ENCODE results near the gene ZXDA. TPM values are rescaled to one million over a fixed set of nuclear protein-coding genes. Genes with fewer than 3 reads are reported as not detected.

The ZXDA gene
- total and polyA plus RNA-seq, 11 donors: 0.53 to 6.3 (median 5.2) TPM

DNA sequence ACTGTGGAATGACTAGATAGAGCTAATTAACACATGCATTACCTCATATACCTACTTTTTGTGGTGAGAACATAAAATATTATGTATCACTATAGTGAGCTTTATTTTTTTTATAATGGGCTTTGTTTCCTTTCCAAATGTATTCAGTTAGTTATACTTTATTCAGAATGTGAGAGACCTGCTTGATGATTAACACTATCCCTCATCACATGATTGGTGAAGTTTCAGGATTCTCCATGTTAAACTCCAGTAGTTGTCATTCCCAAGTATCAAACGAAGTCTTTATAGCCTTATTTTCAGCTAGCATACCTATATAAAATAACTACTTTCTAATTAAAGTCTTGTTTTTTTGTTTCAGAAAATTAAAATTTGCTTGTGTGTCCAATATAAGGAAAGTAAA is 8.8 kb downstream of the ZXDA start:
- Histone ChIP-seq H3K36me3 (no peaks in the 10 kb centered on the region), H3K4me1 (peaks cover 0 to 61% (median 10%) of the 10 kb centered on the region in 12 donors), H3K9me3 (no peaks in the 10 kb centered on the region), H3K27me3 (peaks cover 0 to 3% (median 0%) of the 10 kb centered on the region in 9 donors), H3K27ac (peak overlapping the region in 9 of 12 donors; percentile 1 to 82 (median 61)), H3K4me3 (no peak overlapping the region)
- ATAC-seq: no peak
- no peak for TF ChIP-seq CTCF (IDR thresholded peaks at IDR 0.05)
- intact Hi-C loops (cut with DNase I): loop anchor here in 1 of 10 donors (10.0 kb wide), 1 partner anchor 1157 kb away; no protein-coding TSS in a partner anchor
- WGBS, 4 donors: 35 to 81% (median 61%) methylated on average over 1 of the region's 1 CpG
- no peak for DNase-seq

- 5 to 21% (median 17%) methylated on average over 4 of the region's 4 CpGs for WGBS, 4 donors
- ATAC-seq (peak; percentile 64 to 82 (median 74)), DNase-seq (peak in 1 of 5 donors; percentile 25)
- Histone ChIP-seq H3K4me1 (peaks cover 0 to 57% (median 8%) of the 10 kb centered on the region in 12 donors), H3K4me3 (peak overlapping the region in 8 of 12 donors; percentile 3 to 39 (median 16)), H3K27ac (peak overlapping the region; percentile 1 to 82 (median 54)), H3K9me3 (peaks cover 0 to 4% (median 0%) of the 10 kb centered on the region in 12 donors), H3K27me3 (peaks cover 0 to 3% (median 0%) of the 10 kb centered on the region in 9 donors), H3K36me3 (no peaks in the 10 kb centered on the region)
- TF ChIP-seq CTCF (IDR thresholded peaks at IDR 0.05) (no peak), POLR2A (IDR thresholded peaks at IDR 0.05) (no peak)
- intact Hi-C loops (cut with DNase I): loop anchor here in 1 of 10 donors (10.0 kb wide), 1 partner anchor 1156 kb away; no protein-coding TSS in a partner anchor
These were observed 9.3 kb downstream of the ZXDA start for GRCh38 chrX:57900975-57901374.

DNA sequence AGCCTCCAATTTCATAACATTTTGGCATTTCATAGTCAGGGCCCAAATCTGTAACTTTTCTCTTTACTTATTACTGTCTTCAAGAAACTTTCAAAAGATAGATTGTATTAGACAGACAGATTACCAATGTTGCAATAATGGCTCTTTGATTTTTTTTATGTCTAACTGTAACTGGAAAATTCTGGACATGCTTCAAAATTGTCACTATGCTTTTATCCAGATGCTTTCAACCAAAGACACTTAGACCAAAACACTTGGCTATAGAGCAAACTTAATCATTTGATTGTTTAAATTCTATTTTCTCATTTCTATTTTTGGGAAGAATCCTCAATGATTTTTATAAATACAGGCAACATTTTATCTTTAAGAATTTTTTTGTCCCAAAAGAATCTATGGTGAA is 10.4 kb downstream of the ZXDA start:
- DNase-seq (no peak), ATAC-seq (no peak)
- Histone ChIP-seq H3K4me3 (no peak overlapping the region), H3K9me3 (peaks cover 0 to 6% (median 0%) of the 10 kb centered on the region in 12 donors), H3K4me1 (peaks cover 0 to 50% (median 4%) of the 10 kb centered on the region in 12 donors), H3K27me3 (peaks cover 0 to 3% (median 0%) of the 10 kb centered on the region in 9 donors), H3K27ac (peak overlapping the region in 8 of 12 donors; percentile 32 to 82 (median 60)), H3K36me3 (no peaks in the 10 kb centered on the region)
- TF ChIP-seq CTCF (IDR thresholded peaks at IDR 0.05) (no peak), POLR2A (IDR thresholded peaks at IDR 0.05) (no peak)
- intact Hi-C loops (cut with DNase I): loop anchor here in 1 of 10 donors (10.0 kb wide), 1 partner anchor 1155 kb away; no protein-coding TSS in a partner anchor

- Histone ChIP-seq H3K9me3 (peaks cover 0 to 6% (median 0%) of the 10 kb centered on the region in 12 donors), H3K4me3 (no peak overlapping the region), H3K27me3 (peaks cover 0 to 3% (median 0%) of the 10 kb centered on the region in 9 donors), H3K27ac (no peak overlapping the region), H3K36me3 (no peaks in the 10 kb centered on the region), H3K4me1 (peaks cover 0 to 44% (median 3%) of the 10 kb centered on the region in 12 donors)
- TF ChIP-seq CTCF (IDR thresholded peaks at IDR 0.05): no peak
- no peak for TF ChIP-seq POLR2A (IDR thresholded peaks at IDR 0.05)
- no peak for DNase-seq
- intact Hi-C loops (cut with DNase I): no loop called here
- WGBS, 4 donors: 41 to 87% (median 63%) methylated on average over 1 of the region's 1 CpG
- no peak for ATAC-seq
These were observed 11.2 kb downstream of the ZXDA start for GRCh38 chrX:57899064-57899463.
